Prostate gland (tissue), 2 donors: ENCODE data around the gene USP24. TPM values are rescaled to one million over a fixed set of nuclear protein-coding genes. Genes with fewer than 3 reads are reported as not detected.

Source experiments
- DNase-seq: peaks from one replicate; pipeline ENCODE4 v3.0.0-alpha.2; 2019; ENCODE audit warnings: low spot score
- H3K27ac ChIP-seq, 2 donors: fragments of 200-600 bp; sonication (generic); 2 replicates each; pipeline ENCODE4 v1.5.1; 2017 to 2019
- H3K27me3 ChIP-seq: fragments of 200-600 bp; sonication (generic); replicated peaks from 2 replicates; pipeline ENCODE4 v1.5.1; 2019; ENCODE audit not compliant: insufficient read depth
- H3K36me3 ChIP-seq, 2 donors: fragments of 200-600 bp; sonication (generic); 1 replicate in 1 of 2; 2 replicates in 1 of 2; pipeline versions ENCODE4 v1.5.1 to v1.8.1; 2017 to 2019
- H3K4me1 ChIP-seq: fragments of 200-600 bp; sonication (generic); replicated peaks from 2 replicates; pipeline ENCODE4 v1.5.1; 2019
- H3K4me3 ChIP-seq, 2 donors: fragments of 200-600 bp; sonication (generic); 2 replicates each; pipeline ENCODE4 v1.5.1; 2017 to 2019
- H3K9me3 ChIP-seq: fragments of 200-600 bp; sonication (generic); 2 replicates; pipeline ENCODE4 v1.5.1; 2017
- POLR2A ChIP-seq: fragments of 450-650 bp; IDR thresholded peaks from one replicate; pipeline ENCODE4 v1.6.1; 2016; ENCODE audit warnings: antibody characterized with exemption, mild to moderate bottlenecking
- POLR2AphosphoS5 ChIP-seq: sonication (generic); formaldehyde crosslinking; IDR thresholded peaks from one replicate; pipeline ENCODE4 v1.6.1; 2017; ENCODE audit warnings: antibody characterized with exemption
- WGBS: methylation state at CpG from one replicate; pipeline ENCODE4 v1.1.5; 2018; 5-methylcytosine and 5-hydroxymethylcytosine counted together
- intact Hi-C: fragments of 100-400 bp; cut with DNase I; formaldehyde crosslinking; loops from one replicate; pipeline ENCODE4 v1.14.2; 2022
- total RNA-seq, 2 donors: library from RNA; depleted of rRNA; stranded (reverse); fragments of >200 nt; gene quantifications; one replicate each; pipeline ENCODE4 v1.1.0, GENCODE V29; 2016
- TF ChIP-seq, protein P1 (sequence below), 4 experiments: fragments of 200-600 bp in 2 of 4; fragments of 450-650 bp in 2 of 4; sonication (generic) in 2 of 4; IDR thresholded peaks; 1 replicate in 3 of 4; 2 replicates in 1 of 4; pipeline ENCODE4 v1.5.1; 2016 to 2019; ENCODE audit warnings: antibody characterized with exemption in 4 of 4, mild to moderate bottlenecking in 2 of 4, moderate library complexity in 2 of 4

The USP24 gene
- total RNA-seq, 2 donors from 2014 or later = 29.7 to 44.6 TPM

DNA sequence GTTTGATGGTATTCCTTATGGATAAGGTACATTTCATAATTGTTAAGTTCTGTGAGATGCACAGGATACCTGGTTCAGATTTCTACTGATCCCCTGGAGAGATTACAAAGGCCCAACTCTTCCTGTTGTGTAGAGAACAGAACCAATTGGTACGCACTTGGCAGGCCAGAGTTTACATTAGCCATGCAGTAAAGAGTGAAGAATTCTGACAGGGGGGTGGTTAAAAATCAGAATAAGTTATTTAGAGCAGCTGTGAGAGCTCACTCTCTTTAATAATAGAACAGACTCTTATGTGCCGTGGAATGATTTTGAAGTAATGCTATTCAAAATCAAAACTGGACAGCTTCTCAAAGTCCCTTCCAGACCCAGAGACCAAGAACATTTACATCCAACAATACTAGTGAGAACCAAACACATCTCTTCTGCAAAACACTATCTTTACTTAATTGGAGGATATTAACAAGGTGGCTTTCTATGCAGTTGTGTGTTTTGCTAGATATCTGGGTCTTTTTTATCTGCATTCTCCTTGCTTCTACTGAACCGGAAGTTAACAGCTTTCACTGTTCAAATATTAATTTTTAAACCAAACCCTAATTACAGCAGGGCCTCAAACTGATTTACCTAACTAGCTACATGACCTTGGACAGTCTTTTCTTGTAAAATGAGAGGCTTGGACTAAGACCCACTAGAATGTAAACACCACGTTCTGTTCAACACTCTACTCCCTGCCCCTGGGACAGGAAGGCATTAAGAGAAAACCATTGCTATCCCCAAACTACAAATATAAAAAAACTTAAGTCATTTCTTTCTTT, 4.0 kb downstream of the USP24 start:
- DNase-seq = peak; percentile 10
- H3K4me3 ChIP-seq = no peak overlapping the region

DNA sequence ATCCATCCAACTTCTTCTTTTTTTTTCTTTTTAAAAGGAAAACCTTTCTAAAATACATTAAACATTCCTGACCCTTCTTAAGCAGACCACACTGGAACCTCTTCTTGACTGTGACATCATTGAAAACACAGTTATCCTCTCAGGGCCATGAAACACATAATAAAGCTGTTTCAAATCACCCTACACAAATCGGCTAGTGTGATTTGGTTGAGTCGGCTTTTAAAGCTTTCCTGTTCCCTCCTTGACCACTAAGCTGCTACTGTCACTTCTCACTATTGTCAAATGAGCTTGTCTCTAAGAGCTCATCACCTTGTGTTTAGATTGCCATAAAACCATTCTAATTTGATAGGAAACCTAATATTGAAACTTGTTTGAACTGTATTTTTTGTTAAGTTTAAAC, 5.9 kb downstream of the USP24 start:
- no peak for DNase-seq
- Histone ChIP-seq H3K9me3 (no peaks in the 10 kb centered on the region), H3K27me3 (no peaks in the 10 kb centered on the region), H3K27ac (no peak overlapping the region), H3K36me3 (no peaks in the 10 kb centered on the region), H3K4me3 (no peak overlapping the region), H3K4me1 (no peaks in the 10 kb centered on the region)
- 47% methylated on average over 2 of the region's 2 CpGs for WGBS
- TF ChIP-seq POLR2A (no peak), POLR2AphosphoS5 (no peak)
- TF ChIP-seq, protein P1, sequence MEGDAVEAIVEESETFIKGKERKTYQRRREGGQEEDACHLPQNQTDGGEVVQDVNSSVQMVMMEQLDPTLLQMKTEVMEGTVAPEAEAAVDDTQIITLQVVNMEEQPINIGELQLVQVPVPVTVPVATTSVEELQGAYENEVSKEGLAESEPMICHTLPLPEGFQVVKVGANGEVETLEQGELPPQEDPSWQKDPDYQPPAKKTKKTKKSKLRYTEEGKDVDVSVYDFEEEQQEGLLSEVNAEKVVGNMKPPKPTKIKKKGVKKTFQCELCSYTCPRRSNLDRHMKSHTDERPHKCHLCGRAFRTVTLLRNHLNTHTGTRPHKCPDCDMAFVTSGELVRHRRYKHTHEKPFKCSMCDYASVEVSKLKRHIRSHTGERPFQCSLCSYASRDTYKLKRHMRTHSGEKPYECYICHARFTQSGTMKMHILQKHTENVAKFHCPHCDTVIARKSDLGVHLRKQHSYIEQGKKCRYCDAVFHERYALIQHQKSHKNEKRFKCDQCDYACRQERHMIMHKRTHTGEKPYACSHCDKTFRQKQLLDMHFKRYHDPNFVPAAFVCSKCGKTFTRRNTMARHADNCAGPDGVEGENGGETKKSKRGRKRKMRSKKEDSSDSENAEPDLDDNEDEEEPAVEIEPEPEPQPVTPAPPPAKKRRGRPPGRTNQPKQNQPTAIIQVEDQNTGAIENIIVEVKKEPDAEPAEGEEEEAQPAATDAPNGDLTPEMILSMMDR (IDR thresholded peaks at IDR 0.05) = no peak
- intact Hi-C loops = no loop called here

More for the DNA sequence above, 4.0 kb downstream of the USP24 start:
- 11% methylated on average over 4 of the region's 4 CpGs for WGBS
- intact Hi-C loops = loop anchor here (5.0 kb wide), 1 partner anchor 69 kb away; no protein-coding TSS in a partner anchor
- H3K27ac ChIP-seq = peak overlapping the region; percentile 31 to 43
- no peak for TF ChIP-seq POLR2AphosphoS5
- TF ChIP-seq, protein P1 (IDR thresholded peaks at IDR 0.05) = no peak
- no peak for TF ChIP-seq POLR2A
- no peaks in the 10 kb centered on the region for H3K9me3 ChIP-seq
- no peaks in the 10 kb centered on the region for H3K4me1 ChIP-seq
- no peaks in the 10 kb centered on the region for H3K27me3 ChIP-seq
- H3K36me3 ChIP-seq = no peaks in the 10 kb centered on the region

DNA sequence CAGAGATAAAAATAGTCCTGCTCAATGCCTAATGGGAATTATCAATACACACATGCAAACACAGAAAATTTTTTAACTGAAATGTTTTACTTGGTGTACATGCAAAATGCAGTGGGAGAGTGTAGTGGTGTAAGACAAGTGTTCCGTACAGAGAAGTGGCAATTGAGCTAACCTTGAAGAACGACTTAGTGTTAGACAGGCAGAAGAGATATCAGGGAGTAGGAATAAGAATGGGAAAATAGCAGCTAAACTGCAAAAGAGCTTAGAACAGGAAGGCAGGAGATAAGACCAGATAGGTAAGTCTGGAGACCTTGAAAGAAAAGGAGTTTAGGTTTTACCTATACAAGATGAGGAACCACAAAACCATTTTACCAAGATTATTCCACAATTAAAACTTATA, 9.0 kb downstream of the USP24 start:
- intact Hi-C loops = no loop called here
- Histone ChIP-seq H3K27ac (no peak overlapping the region), H3K9me3 (no peaks in the 10 kb centered on the region), H3K36me3 (no peaks in the 10 kb centered on the region), H3K4me1 (no peaks in the 10 kb centered on the region), H3K27me3 (no peaks in the 10 kb centered on the region), H3K4me3 (no peak overlapping the region)
- DNase-seq = no peak
- WGBS = 89% methylated on average over 2 of the region's 2 CpGs
- TF ChIP-seq, protein P1 (IDR thresholded peaks at IDR 0.05) = no peak
- TF ChIP-seq POLR2AphosphoS5 = no peak
- TF ChIP-seq POLR2A = no peak

DNA sequence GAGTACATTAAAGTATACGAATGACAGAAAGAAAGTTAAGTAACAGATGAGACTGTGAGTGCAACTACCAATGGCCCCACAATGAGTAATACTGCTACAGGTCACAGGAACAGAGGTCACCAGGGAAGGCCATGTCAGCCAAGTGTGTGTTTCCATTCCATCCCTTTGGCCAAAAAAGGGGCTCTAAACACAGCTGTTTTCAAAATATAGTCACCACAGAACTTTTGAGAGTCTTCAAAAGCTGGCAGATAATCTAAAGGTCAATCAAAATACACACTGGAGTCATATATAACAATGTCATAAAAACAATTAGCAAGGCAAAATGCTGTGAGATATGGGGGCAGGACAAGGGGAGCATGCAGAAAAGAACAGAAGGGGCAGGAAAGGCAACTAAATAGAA, 10.2 kb downstream of the USP24 start:
- TF ChIP-seq POLR2AphosphoS5 (no peak), POLR2A (no peak)
- TF ChIP-seq, protein P1 (IDR thresholded peaks at IDR 0.05) = no peak
- Histone ChIP-seq H3K36me3 (no peaks in the 10 kb centered on the region), H3K27ac (no peak overlapping the region), H3K9me3 (no peaks in the 10 kb centered on the region), H3K4me1 (no peaks in the 10 kb centered on the region), H3K4me3 (no peak overlapping the region), H3K27me3 (no peaks in the 10 kb centered on the region)
- intact Hi-C loops = no loop called here
- 62% methylated on average over 1 of the region's 1 CpG for WGBS
- no peak for DNase-seq

DNA sequence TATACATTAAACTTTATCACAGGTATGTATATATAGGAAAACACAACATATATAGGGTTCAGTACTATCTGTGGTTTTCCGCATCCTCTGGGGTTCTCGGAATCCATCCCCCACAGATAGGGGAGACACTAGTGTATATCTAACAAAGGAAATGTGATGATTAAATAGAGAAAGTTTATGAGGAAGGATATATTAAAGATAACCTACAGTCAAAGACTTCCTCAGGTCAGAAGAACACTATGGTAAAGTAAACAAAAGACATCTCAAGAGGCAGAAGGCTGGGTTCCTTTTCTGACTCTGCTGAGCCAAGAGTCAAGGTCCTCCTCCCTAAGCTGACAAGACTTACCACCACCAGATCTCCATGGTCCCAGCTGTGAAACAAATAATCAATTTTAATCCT, 12.1 kb downstream of the USP24 start:
- DNase-seq = no peak
- intact Hi-C loops = no loop called here
- no peaks in the 10 kb centered on the region for H3K27me3 ChIP-seq
- H3K4me3 ChIP-seq = no peak overlapping the region
- H3K27ac ChIP-seq = no peak overlapping the region
- WGBS = 83% methylated on average over 2 of the region's 2 CpGs
- TF ChIP-seq, protein P1 (IDR thresholded peaks at IDR 0.05) = no peak
- TF ChIP-seq POLR2A (no peak), POLR2AphosphoS5 (no peak)
- H3K36me3 ChIP-seq = no peaks in the 10 kb centered on the region
- no peaks in the 10 kb centered on the region for H3K9me3 ChIP-seq
- no peaks in the 10 kb centered on the region for H3K4me1 ChIP-seq
